OCI-LY7 (cell line): Measurements from ENCODE around the gene HDAC9.

ENCODE experiments used
- CTCF ChIP-seq: fragments of 200-600 bp; sonication (generic); conservative IDR thresholded peaks from 2 replicates; pipeline ENCODE4 v1.5.1; 2014; ENCODE audit warnings: mild to moderate bottlenecking, antibody characterized with exemption, low read length, moderate library complexity, mixed read lengths
- EZH2phosphoT487 ChIP-seq: fragments of 200-600 bp; sonication (generic); IDR thresholded peaks from 2 replicates; pipeline ENCODE4 v1.6.1; 2018; ENCODE audit warnings: low read depth, borderline replicate concordance, mild to moderate bottlenecking, mixed run types, antibody characterized with exemption, low read length, moderate library complexity, mixed read lengths

DNA sequence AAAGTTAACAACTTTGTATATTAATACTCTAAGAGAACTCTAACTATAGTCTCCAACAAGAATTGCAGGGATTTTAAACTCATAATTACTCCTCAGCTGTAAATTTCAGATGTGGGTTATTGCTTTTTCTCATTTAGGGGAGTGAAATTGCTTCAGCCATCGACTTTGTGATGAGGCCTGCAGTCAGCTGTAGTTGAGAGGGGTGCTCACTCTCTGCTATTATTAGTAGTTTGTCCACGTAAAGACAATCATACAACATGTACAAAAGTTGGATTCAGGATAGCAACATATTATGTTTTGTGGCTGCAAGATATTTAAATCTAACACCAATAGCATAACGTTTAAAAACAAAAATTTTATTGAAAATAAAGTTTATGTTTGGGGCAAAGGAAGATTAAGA is 28.7 kb downstream of the HDAC9 start:
- TF ChIP-seq CTCF (no peak), EZH2phosphoT487 (no peak)
